Measurements from ENCODE around the gene ZNF502.

DNA sequence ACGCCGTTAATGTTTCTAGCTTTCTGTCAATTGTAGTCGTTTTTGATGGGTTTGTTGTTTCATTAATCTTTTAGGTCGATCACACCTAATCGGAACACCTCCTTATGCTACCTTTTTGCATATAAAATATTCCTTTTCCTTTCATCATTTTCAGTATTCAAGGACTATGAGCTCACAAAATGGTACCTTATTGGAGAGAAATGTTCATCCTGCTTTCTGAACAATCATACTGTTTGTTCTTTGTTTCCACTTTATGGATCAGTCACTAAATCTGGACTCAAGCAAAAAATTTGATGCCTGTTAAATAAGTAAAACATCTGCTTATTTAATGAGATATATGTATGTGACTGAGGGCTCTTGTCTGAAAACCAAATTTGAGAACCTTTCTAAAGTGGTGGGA lies 50.2 kb downstream of the ZNF502 start:
- no peak for TF ChIP-seq EZH2 (IDR thresholded peaks at IDR 0.05; ENCODE audit: borderline replicate concordance, low read length)
- TF ChIP-seq, protein P1, sequence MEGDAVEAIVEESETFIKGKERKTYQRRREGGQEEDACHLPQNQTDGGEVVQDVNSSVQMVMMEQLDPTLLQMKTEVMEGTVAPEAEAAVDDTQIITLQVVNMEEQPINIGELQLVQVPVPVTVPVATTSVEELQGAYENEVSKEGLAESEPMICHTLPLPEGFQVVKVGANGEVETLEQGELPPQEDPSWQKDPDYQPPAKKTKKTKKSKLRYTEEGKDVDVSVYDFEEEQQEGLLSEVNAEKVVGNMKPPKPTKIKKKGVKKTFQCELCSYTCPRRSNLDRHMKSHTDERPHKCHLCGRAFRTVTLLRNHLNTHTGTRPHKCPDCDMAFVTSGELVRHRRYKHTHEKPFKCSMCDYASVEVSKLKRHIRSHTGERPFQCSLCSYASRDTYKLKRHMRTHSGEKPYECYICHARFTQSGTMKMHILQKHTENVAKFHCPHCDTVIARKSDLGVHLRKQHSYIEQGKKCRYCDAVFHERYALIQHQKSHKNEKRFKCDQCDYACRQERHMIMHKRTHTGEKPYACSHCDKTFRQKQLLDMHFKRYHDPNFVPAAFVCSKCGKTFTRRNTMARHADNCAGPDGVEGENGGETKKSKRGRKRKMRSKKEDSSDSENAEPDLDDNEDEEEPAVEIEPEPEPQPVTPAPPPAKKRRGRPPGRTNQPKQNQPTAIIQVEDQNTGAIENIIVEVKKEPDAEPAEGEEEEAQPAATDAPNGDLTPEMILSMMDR (conservative IDR thresholded peaks at IDR 0.05 in 1 of 2, IDR thresholded peaks at IDR 0.05 in 1 of 2; ENCODE audit: extremely low read depth in 1 of 2, insufficient read depth in 1 of 2, low read depth in 1 of 2, low read length in 2 of 2) = no peak

Measured in mammary epithelial cell (primary cell).